ENCODE results near the gene DNAJC13. TPM values are rescaled to one million over a fixed set of nuclear protein-coding genes. Genes with fewer than 3 reads are reported as not detected.
"Not testable (repeated sequence)": the region's sequence is repeated elsewhere in the genome, so short reads cannot be mapped to it uniquely, and the experiment has no call there.

Gene DNAJC13
- polyA plus RNA-seq = 9.9 TPM

GRCh38 chr3:132416807-132417694 lies at the start of gene DNAJC13:
Gene DNAJC13, plus strand, starts transcription at chr3:132417502. Its CDS starts 17,049 bp downstream, at chr3:132434551.
- Mint-ChIP-seq H3K9me3 (no peaks in the 10 kb centered on the region), H3K4me1 (peaks cover 14 to 28% (median 25%) of the 10 kb centered on the region in 3 donors), H3K4me3 (peak within 1 kb of the TSS; percentile 96 to 100 (median 100)), H3K36me3 (peaks cover 2% of the 10 kb centered on the region), H3K27ac (peak within 1 kb of the TSS; percentile 92 to 100 (median 99)), H3K27me3 (no peaks in the 10 kb centered on the region)

GRCh38 chr3:132368515-132368914 lies 48.8 kb upstream of the DNAJC13 start:
- no peaks in the 10 kb centered on the region for H3K27me3 Mint-ChIP-seq
- H3K4me3 Mint-ChIP-seq = no peak overlapping the region
- no peak overlapping the region for H3K27ac Mint-ChIP-seq
- no peaks in the 10 kb centered on the region for H3K36me3 Mint-ChIP-seq
- no peaks in the 10 kb centered on the region for H3K4me1 Mint-ChIP-seq
- peaks cover 0 to 5% (median 0%) of the 10 kb centered on the region in 3 donors for H3K9me3 Mint-ChIP-seq

- H3K4me3 Mint-ChIP-seq = no peak overlapping the region
- H3K27me3 Mint-ChIP-seq = no peaks in the 10 kb centered on the region
- no peaks in the 10 kb centered on the region for H3K36me3 Mint-ChIP-seq
- peaks cover 0 to 5% (median 0%) of the 10 kb centered on the region in 3 donors for H3K9me3 Mint-ChIP-seq
- H3K27ac Mint-ChIP-seq = no peak overlapping the region
- H3K4me1 Mint-ChIP-seq = no peaks in the 10 kb centered on the region
Measured at GRCh38 chr3:132368962-132369361, 48.3 kb upstream of the DNAJC13 start.

GRCh38 chr3:132376945-132377354 lies 40.4 kb upstream of the DNAJC13 start:
- H3K27me3 Mint-ChIP-seq, H3K4me1 Mint-ChIP-seq, H3K27ac Mint-ChIP-seq, H3K9me3 Mint-ChIP-seq, H3K36me3 Mint-ChIP-seq: not testable (repeated sequence)
- peak overlapping the region in 1 of 4 donors; percentile 73 for H3K4me3 Mint-ChIP-seq

- H3K4me1 Mint-ChIP-seq = peaks cover 0 to 5% (median 0%) of the 10 kb centered on the region in 3 donors
Measured at GRCh38 chr3:132378048-132378762, 39.1 kb upstream of the DNAJC13 start.

GRCh38 chr3:132378846-132379245 lies 38.5 kb upstream of the DNAJC13 start:
- Mint-ChIP-seq H3K4me3 (no peak overlapping the region), H3K9me3 (peaks cover 0 to 1% (median 0%) of the 10 kb centered on the region in 3 donors), H3K36me3 (peaks cover 2% of the 10 kb centered on the region), H3K27ac (no peak overlapping the region), H3K4me1 (peaks cover 0 to 5% (median 0%) of the 10 kb centered on the region in 3 donors), H3K27me3 (peaks cover 7% of the 10 kb centered on the region)

More at GRCh38 chr3:132378048-132378762, 39.1 kb upstream of the DNAJC13 start:
- Mint-ChIP-seq H3K27ac (no peak overlapping the region), H3K27me3 (peaks cover 7% of the 10 kb centered on the region), H3K9me3 (peaks cover 0 to 1% (median 0%) of the 10 kb centered on the region in 3 donors), H3K36me3 (peaks cover 2% of the 10 kb centered on the region), H3K4me3 (no peak overlapping the region)

- Mint-ChIP-seq H3K36me3 (peaks cover 2% of the 10 kb centered on the region), H3K27me3 (peaks cover 7% of the 10 kb centered on the region), H3K4me1 (peaks cover 0 to 5% (median 0%) of the 10 kb centered on the region in 3 donors), H3K4me3 (no peak overlapping the region), H3K9me3 (no peaks in the 10 kb centered on the region), H3K27ac (no peak overlapping the region)
Measured at GRCh38 chr3:132380920-132381319, 36.4 kb upstream of the DNAJC13 start.

- no peak overlapping the region for H3K27ac Mint-ChIP-seq
- peaks cover 7% of the 10 kb centered on the region for H3K27me3 Mint-ChIP-seq
- no peak overlapping the region for H3K4me3 Mint-ChIP-seq
- H3K9me3 Mint-ChIP-seq = no peaks in the 10 kb centered on the region
- peaks cover 2% of the 10 kb centered on the region for H3K36me3 Mint-ChIP-seq
- H3K4me1 Mint-ChIP-seq = peaks cover 0 to 5% (median 0%) of the 10 kb centered on the region in 3 donors
Measured at GRCh38 chr3:132381348-132381944, 35.9 kb upstream of the DNAJC13 start.

GRCh38 chr3:132382267-132382666 lies 35.0 kb upstream of the DNAJC13 start:
- H3K9me3 Mint-ChIP-seq = no peaks in the 10 kb centered on the region
- peaks cover 7% of the 10 kb centered on the region for H3K27me3 Mint-ChIP-seq
- H3K27ac Mint-ChIP-seq = no peak overlapping the region
- H3K4me1 Mint-ChIP-seq = peaks cover 0 to 5% (median 2%) of the 10 kb centered on the region in 3 donors
- peaks cover 2% of the 10 kb centered on the region for H3K36me3 Mint-ChIP-seq
- no peak overlapping the region for H3K4me3 Mint-ChIP-seq

- H3K4me3 Mint-ChIP-seq = no peak overlapping the region
- H3K9me3 Mint-ChIP-seq = no peaks in the 10 kb centered on the region
- peaks cover 0 to 5% (median 2%) of the 10 kb centered on the region in 3 donors for H3K4me1 Mint-ChIP-seq
- no peak overlapping the region for H3K27ac Mint-ChIP-seq
- H3K27me3 Mint-ChIP-seq = peaks cover 7% of the 10 kb centered on the region
- H3K36me3 Mint-ChIP-seq = peaks cover 2% of the 10 kb centered on the region
Measured at GRCh38 chr3:132382688-132383194, 34.6 kb upstream of the DNAJC13 start.

GRCh38 chr3:132386259-132386658 lies 31.0 kb upstream of the DNAJC13 start:
- Mint-ChIP-seq H3K27ac (no peak overlapping the region), H3K27me3 (peaks cover 2% of the 10 kb centered on the region), H3K4me3 (no peak overlapping the region)

GRCh38 chr3:132392675-132393074 lies 24.6 kb upstream of the DNAJC13 start:
- H3K4me1 Mint-ChIP-seq, H3K9me3 Mint-ChIP-seq, H3K4me3 Mint-ChIP-seq, H3K36me3 Mint-ChIP-seq, H3K27ac Mint-ChIP-seq, H3K27me3 Mint-ChIP-seq: not testable (repeated sequence)

More at GRCh38 chr3:132386259-132386658, 31.0 kb upstream of the DNAJC13 start:
- H3K9me3 Mint-ChIP-seq = no peaks in the 10 kb centered on the region
- H3K4me1 Mint-ChIP-seq = peaks cover 0 to 5% (median 2%) of the 10 kb centered on the region in 3 donors
- H3K36me3 Mint-ChIP-seq = peaks cover 2% of the 10 kb centered on the region

GRCh38 chr3:132394320-132394719 lies 23.0 kb upstream of the DNAJC13 start:
- H3K4me1 Mint-ChIP-seq = no peaks in the 10 kb centered on the region
- no peak overlapping the region for H3K27ac Mint-ChIP-seq
- H3K9me3 Mint-ChIP-seq = peaks cover 0 to 8% (median 2%) of the 10 kb centered on the region in 3 donors
- H3K36me3 Mint-ChIP-seq = peaks cover 2% of the 10 kb centered on the region
- no peak overlapping the region for H3K4me3 Mint-ChIP-seq
- no peaks in the 10 kb centered on the region for H3K27me3 Mint-ChIP-seq

GRCh38 chr3:132395126-132395525 lies 22.2 kb upstream of the DNAJC13 start:
- H3K4me3 Mint-ChIP-seq = no peak overlapping the region
- no peaks in the 10 kb centered on the region for H3K4me1 Mint-ChIP-seq
- H3K36me3 Mint-ChIP-seq = peaks cover 2% of the 10 kb centered on the region
- H3K27me3 Mint-ChIP-seq = no peaks in the 10 kb centered on the region
- H3K27ac Mint-ChIP-seq = no peak overlapping the region
- H3K9me3 Mint-ChIP-seq = peaks cover 0 to 8% (median 2%) of the 10 kb centered on the region in 3 donors

GRCh38 chr3:132396255-132396654 lies 21.0 kb upstream of the DNAJC13 start:
- H3K4me1 Mint-ChIP-seq = no peaks in the 10 kb centered on the region
- H3K27ac Mint-ChIP-seq = no peak overlapping the region
- H3K4me3 Mint-ChIP-seq = no peak overlapping the region
- no peaks in the 10 kb centered on the region for H3K27me3 Mint-ChIP-seq
- H3K36me3 Mint-ChIP-seq = peaks cover 2% of the 10 kb centered on the region
- peaks cover 0 to 8% (median 2%) of the 10 kb centered on the region in 3 donors for H3K9me3 Mint-ChIP-seq

Measured in IgD-negative memory B cell (primary cell).